ENCODE results near the gene IL31RA.
"Not testable (repeated sequence)": the region's sequence is repeated elsewhere in the genome, so short reads cannot be mapped to it uniquely, and the experiment has no call there.

- TF ChIP-seq POLR2A, CTCF (IDR thresholded peaks at IDR 0.05): not testable (repeated sequence)
Measured at GRCh38 chr5:55815939-55816338, 35.2 kb upstream of the IL31RA start.

Measured in lower leg skin (tissue), 3 donors.